HG03575 (cell line): Measurements from ENCODE around the gene PDE6B.
"Not testable (repeated sequence)": the region's sequence is repeated elsewhere in the genome, so short reads cannot be mapped to it uniquely, and the experiment has no call there.

Experiments used
- ATAC-seq: cut with Tn5 transposase; IDR thresholded peaks from one replicate; pipeline ENCODE4 v1.9.1; 2021; ENCODE audit not compliant: unreplicated experiment, insufficient number of reproducible peaks, low FRiP score; ENCODE audit errors: extremely low read depth

The PDE6B gene

GRCh38 chr4:664713-665231, 39.4 kb downstream of the PDE6B start:
- ATAC-seq: no peak

GRCh38 chr4:665381-665750, 40.0 kb downstream of the PDE6B start:
- no peak for ATAC-seq

DNA sequence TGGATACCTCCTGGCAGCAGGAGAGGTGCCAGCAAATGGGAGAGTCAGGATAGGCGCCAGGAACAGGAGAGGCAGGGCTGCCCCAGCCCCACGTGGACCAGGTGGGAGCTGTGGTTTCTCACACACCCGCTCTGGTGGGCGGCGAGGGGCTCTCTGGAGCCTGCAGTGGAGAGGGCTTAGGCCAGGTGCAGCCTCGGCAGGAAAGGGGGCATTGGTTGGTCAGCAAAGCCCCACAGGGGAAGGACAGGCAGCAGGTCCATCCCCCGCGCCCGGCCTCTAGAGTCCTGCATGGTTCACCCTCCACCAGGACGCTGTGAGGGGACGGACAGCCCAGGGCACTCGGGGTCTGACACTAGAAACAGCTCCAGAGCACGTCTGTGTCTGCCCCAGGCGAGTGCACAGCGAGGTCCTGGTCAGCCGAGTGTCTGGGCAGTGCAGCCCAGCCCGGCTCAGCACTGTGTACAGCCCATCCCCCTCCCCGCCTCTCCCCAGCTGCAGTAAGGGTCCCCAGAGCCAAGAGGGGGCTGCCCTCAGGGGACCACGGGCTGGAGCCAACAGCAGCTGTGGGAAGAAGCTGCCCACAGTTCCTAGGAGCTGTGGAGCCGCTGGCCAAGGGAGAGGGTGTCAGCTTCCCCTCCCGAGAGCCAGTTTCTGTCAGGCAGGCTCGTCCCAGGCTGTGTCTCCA, 40.5 kb downstream of the PDE6B start:
- ATAC-seq: no peak

DNA sequence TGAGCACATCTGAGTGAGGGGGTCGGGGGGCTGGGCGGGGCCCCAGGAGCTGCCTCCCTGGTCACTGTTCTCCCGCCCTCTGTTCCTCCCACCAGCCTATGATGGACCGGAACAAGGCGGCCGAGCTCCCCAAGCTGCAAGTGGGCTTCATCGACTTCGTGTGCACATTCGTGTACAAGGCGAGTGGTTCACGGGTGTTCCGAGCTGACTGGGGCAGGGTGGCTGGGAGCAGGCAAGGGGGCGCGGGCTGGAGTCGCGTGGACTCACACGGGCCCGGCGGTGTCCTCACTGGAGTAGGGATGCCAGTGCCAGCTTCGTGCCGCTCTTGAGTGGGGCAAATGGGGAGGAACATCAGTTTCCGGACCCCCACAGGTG, 41.0 kb downstream of the PDE6B start:
- ATAC-seq: no peak

DNA sequence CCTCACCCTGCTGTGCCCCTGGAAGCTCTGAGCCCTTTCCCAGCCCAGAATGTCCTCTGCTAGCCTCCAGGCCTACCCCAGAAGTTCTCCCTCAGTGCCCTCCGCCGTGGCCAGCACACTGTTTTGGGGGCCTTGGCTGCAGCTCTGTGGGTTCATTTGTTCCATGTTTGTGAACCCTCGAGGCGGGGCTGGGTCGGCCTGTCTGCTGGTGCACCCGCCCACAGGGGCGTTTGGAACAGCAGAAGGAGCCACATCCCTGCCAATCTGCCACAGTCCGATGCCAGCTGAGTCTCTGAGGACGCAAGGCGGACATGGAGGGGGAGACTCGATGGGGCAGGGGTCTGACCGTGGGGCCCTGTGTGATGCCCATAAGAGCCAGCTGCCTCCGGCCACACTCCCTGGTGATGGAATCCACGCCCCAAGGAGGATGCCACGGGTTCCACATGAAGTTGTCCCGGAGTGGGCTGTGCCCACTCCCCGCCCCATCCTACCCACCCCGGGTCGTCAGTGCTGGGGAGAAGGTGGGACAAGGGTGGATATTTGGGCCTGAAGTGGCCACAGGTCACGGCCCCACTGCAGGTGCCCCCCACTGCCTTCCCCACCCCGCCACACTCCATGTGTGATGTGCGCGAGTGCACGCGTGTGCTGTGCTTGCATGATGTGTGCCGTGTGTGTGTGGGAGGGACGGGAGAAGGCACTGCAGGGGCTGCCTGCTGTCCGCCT, 41.6 kb downstream of the PDE6B start:
- no peak for ATAC-seq

DNA sequence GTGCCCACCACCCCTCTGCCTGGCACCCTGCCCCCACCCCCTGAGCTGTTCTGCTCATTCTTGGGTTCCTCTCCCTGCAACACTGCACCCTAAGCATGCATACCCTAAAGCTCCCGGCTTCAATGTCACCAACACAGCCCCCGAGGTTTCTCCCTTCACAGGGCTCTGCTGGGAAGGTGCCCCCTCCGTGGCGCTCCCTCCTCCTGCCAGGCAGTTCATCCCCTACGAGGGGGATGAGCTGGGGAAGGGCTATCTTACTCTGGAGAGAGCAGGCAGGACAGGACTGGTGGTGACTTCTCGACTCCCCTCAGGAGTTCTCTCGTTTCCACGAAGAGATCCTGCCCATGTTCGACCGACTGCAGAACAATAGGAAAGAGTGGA, 42.2 kb downstream of the PDE6B start:
- ATAC-seq: no peak

GRCh38 chr4:668219-668618, 42.8 kb downstream of the PDE6B start:
- ATAC-seq: not testable (repeated sequence)

DNA sequence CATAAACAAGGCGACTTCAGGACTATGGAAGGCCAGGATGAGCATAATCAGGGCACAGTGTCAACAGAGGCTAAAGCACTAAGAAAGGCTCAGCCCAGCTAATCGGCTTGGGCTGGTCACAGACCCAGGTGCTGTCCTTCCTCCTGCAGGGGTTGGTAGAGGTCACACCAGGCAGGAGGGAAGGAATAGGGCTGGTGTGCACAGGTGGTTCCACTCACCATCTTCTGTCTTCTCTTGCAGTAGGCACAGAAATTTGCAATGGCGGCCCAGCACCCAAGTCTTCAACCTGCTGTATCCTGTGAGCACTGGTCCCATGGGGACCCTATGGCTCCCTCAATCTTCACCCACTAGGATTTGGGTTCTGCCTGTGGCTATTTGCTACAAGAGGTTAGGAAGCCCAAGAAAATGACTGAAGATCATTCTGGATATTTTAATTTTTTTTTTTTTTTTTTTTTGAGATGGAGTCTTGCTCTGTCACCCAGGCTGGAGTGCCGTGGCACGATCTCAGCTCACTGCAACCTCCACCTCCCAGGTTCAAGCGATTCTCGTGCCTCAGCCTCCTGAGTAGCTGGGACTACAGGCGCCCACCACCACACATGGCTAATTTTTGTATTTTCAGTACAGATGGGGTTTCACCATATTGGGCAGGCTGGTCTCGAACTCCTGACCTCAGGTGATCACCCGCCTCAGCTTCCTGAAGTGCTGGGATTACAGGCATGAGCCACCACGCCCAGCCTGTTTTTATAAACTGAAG, 44.6 kb downstream of the PDE6B start:
- not testable (repeated sequence) for ATAC-seq

- no peak for ATAC-seq
Observed at GRCh38 chr4:671769-672168, 46.4 kb downstream of the PDE6B start.

DNA sequence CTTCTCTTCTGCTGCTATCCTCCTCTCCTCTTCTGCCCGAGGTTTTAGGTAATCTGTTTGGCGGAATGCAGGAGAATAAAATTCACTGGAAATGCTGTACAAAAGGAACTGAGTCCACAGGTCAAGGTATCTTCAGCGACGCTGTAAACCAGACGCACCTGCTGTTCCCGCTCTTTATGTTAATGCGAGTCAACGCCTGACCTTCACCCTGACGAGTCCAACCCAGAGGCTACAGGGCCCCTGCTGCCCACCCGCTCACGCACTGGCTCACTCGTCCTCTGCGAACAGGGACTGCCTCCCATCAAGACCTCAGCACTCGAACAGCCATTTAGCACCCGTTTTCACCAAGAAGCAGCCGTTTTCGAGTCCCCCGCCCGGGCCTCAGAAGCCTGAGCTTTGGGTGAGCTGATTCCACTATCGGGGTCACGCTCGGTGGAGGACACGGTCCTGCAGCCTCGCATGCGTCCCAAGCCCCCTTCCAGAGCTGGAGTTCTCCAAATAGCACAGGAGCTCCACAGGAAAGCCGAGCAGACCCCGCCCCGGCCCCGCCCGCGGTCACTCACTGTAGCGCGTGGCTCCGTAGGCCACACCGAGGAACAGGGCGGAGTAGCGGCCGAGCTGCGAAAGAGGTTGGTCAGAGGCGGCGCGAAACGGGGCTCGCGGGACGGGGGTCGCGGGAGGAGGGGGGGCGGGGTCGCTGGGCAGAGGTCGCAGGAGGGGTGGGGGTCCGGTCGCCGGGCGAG, 48.1 kb downstream of the PDE6B start:
- ATAC-seq: no peak

- ATAC-seq: peak; percentile 58
Observed at GRCh38 chr4:674172-675035, 49.0 kb downstream of the PDE6B start, which contains the start of the genes ATP5ME and MYL5. ATP5ME (minus strand) TSS chr4:674276; CDS start chr4:674247, 29 bp downstream. MYL5 (plus strand) TSS chr4:674542; CDS start chr4:678027, 3,485 bp downstream.

DNA sequence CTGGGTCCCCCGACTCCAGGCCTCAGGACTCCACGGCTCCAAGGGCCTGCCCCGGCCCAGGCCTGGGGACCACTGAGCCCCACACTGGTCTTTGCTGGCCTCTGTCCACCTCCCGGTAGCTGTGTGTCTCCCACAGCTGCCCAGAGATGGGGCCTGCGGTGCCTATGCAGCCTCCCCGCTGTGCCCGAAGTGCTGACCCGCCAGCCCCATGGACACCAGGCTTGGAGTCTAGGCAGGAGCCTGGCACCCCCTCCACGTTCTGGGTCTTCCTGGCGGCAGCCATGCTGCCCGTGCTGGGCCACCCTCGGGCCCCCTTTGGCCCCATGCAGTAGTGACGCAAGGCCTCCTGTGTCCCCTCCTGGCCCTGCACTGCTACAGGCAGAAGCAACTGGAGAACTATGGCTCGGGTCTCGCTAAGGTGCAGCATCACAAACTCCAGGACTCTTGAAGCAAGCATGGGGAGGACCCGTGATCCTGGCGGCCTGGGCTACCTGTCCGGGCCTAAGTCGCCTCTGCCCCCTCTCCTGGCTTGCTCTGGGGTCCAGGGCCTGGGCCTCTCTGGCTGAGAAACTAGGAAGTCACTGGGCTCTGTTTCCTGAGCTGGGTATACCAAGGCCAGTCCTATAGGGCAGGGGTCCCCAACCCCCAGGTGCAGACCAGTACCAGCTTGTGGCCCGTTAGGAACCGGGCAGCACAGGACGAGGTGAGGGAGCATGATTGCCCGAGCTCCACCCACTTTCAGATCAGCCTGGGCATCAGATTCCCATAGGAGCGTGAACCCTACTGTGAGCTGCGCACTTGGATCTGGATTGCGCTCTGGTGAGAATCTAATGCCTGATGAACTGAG, 49.9 kb downstream of the PDE6B start:
- ATAC-seq: no peak

GRCh38 chr4:675980-676870, 50.9 kb downstream of the PDE6B start:
- no peak for ATAC-seq

DNA sequence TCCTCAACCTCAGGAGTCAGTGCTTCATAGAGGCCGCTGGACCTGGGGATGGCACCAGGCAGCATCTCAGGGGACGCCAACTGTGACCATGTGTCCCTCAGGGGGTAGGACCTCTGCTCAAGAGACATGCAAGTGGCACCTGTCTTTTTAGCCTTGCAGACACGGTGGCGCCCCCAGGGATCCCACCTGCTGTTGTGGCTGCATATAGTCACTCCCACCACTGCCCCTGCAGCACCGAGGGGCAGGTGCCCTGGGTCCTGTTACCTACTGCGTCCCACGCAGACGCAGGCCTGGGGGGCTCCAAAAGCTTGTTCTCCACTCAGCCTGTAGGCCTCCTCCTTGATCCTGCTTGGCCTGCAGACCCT, 51.5 kb downstream of the PDE6B start:
- no peak for ATAC-seq

GRCh38 chr4:677431-678293, 52.3 kb downstream of the PDE6B start:
- ATAC-seq: no peak
